ENCODE results near the gene GPX2.

DNA sequence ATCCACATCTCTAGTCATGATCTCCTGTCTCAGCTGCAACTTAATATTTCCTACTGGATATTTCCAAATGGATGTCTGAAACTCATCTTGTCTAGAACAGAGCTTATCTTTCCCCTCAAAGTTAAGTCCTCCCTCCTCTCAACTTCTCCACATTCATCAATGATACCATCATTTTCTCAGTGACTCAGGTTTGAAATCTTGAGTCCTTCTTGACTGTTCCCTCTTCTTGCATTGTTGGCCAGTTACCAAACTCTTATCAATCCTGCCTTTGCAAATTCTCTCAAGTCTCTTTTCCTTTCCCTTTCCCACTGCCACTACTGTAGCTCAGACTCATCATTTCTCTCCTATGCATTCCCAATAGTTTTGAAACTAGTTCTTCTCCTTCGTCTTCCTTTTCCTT is 42.6 kb downstream of the GPX2 start:
- TF ChIP-seq, protein P1, sequence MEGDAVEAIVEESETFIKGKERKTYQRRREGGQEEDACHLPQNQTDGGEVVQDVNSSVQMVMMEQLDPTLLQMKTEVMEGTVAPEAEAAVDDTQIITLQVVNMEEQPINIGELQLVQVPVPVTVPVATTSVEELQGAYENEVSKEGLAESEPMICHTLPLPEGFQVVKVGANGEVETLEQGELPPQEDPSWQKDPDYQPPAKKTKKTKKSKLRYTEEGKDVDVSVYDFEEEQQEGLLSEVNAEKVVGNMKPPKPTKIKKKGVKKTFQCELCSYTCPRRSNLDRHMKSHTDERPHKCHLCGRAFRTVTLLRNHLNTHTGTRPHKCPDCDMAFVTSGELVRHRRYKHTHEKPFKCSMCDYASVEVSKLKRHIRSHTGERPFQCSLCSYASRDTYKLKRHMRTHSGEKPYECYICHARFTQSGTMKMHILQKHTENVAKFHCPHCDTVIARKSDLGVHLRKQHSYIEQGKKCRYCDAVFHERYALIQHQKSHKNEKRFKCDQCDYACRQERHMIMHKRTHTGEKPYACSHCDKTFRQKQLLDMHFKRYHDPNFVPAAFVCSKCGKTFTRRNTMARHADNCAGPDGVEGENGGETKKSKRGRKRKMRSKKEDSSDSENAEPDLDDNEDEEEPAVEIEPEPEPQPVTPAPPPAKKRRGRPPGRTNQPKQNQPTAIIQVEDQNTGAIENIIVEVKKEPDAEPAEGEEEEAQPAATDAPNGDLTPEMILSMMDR (conservative IDR thresholded peaks at IDR 0.05; ENCODE audit: low read depth, low read length) = no peak
- TF ChIP-seq RAD21 (IDR thresholded peaks at IDR 0.05; ENCODE audit: low read length) (no peak), POLR2A (IDR thresholded peaks at IDR 0.05; ENCODE audit: low read depth, low read length) (no peak), BHLHE40 (IDR thresholded peaks at IDR 0.05; ENCODE audit: low read depth, low read length) (no peak), MXI1 (IDR thresholded peaks at IDR 0.05; ENCODE audit: borderline replicate concordance, low read depth, low read length) (no peak), CHD1 (IDR thresholded peaks at IDR 0.05; ENCODE audit: low read depth, low read length) (no peak), RCOR1 (IDR thresholded peaks at IDR 0.05; ENCODE audit: insufficient replicate concordance, low read length) (no peak), RFX5 (IDR thresholded peaks at IDR 0.05; ENCODE audit: low read depth, low read length) (no peak), FOS (IDR thresholded peaks at IDR 0.05; ENCODE audit: low read depth, low read length) (no peak), NFE2L2 (IDR thresholded peaks at IDR 0.05; ENCODE audit: low read depth, low read length) (no peak), SMC3 (IDR thresholded peaks at IDR 0.05; ENCODE audit: low read depth, low read length) (no peak), MAZ (IDR thresholded peaks at IDR 0.05; ENCODE audit: borderline replicate concordance, low read depth, low read length) (no peak), CEBPB (IDR thresholded peaks at IDR 0.05; ENCODE audit: low read depth, low read length) (no peak)
- TF ChIP-seq, protein P2, sequence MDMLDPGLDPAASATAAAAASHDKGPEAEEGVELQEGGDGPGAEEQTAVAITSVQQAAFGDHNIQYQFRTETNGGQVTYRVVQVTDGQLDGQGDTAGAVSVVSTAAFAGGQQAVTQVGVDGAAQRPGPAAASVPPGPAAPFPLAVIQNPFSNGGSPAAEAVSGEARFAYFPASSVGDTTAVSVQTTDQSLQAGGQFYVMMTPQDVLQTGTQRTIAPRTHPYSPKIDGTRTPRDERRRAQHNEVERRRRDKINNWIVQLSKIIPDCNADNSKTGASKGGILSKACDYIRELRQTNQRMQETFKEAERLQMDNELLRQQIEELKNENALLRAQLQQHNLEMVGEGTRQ (IDR thresholded peaks at IDR 0.05; ENCODE audit: low read depth, low read length) = no peak
